ENCODE data around the gene IL25.
"Not testable (repeated sequence)": the region's sequence is repeated elsewhere in the genome, so short reads cannot be mapped to it uniquely, and the experiment has no call there.

The IL25 gene

GRCh38 chr14:23396781-23397407 is 24.3 kb downstream of the IL25 start:
- Histone ChIP-seq H4K20me1 (ENCODE audit: insufficient read depth, low read length, poor library complexity, severe bottlenecking) (no peaks in the 10 kb centered on the region), H3K9me3 (ENCODE audit: insufficient read depth, low read depth, low read length) (no peaks in the 10 kb centered on the region), H3K36me3 (ENCODE audit: insufficient read depth, low read length) (no peaks in the 10 kb centered on the region), H3F3A (ENCODE audit: low read depth) (no peaks in the 10 kb centered on the region), H3K79me2 (ENCODE audit: insufficient read depth, low read length) (no peaks in the 10 kb centered on the region), H3K9ac (ENCODE audit: low read depth, low read length, poor library complexity, severe bottlenecking) (no peak overlapping the region), H3K27me3 (ENCODE audit: insufficient read depth, low read length, poor library complexity, severe bottlenecking) (no peaks in the 10 kb centered on the region), H3K4me3 (ENCODE audit: low read length, poor library complexity, severe bottlenecking) (no peak overlapping the region), H3K4me2 (ENCODE audit: low read depth, low read length, poor library complexity, severe bottlenecking) (no peak overlapping the region), H3K9me2 (replicated peaks; ENCODE audit: low read depth, low read length) (no peaks in the 10 kb centered on the region), H3K4me1 (ENCODE audit: insufficient read depth, low read length, poor library complexity, severe bottlenecking) (no peaks in the 10 kb centered on the region), H2AFZ (ENCODE audit: low read length) (no peak overlapping the region)
- no peak for TF ChIP-seq EZH2phosphoT487 (IDR thresholded peaks at IDR 0.05; ENCODE audit: borderline replicate concordance)

DNA sequence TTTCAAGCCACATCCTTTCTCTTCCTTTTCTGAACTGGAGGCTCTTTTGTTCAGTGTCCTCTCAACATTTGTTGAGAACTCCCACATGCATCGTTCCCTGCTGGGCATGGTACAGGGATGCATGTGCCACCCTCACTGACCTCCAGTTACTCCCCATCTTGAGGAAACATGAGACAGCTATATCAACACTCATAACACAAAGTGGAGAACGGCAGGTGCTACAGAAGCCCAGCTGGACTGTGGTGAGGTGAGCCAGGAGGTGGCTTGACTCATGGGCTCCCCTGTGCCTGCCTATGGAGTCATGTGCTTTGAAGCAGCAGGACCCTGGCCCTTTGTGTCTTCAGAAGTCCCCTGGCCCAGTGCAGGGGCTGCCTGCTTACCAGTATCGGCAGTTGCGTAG is 25.7 kb downstream of the IL25 start:
- Histone ChIP-seq H3K27me3 (ENCODE audit: insufficient read depth, low read length, poor library complexity, severe bottlenecking) (no peaks in the 10 kb centered on the region), H3F3A (ENCODE audit: low read depth) (no peaks in the 10 kb centered on the region), H3K79me2 (ENCODE audit: insufficient read depth, low read length) (no peaks in the 10 kb centered on the region), H4K20me1 (ENCODE audit: insufficient read depth, low read length, poor library complexity, severe bottlenecking) (no peaks in the 10 kb centered on the region), H3K4me3 (ENCODE audit: low read length, poor library complexity, severe bottlenecking) (no peak overlapping the region), H3K4me1 (ENCODE audit: insufficient read depth, low read length, poor library complexity, severe bottlenecking) (no peaks in the 10 kb centered on the region), H2AFZ (ENCODE audit: low read length) (no peak overlapping the region), H3K9me2 (replicated peaks; ENCODE audit: low read depth, low read length) (no peaks in the 10 kb centered on the region), H3K9me3 (ENCODE audit: insufficient read depth, low read depth, low read length) (no peaks in the 10 kb centered on the region), H3K4me2 (ENCODE audit: low read depth, low read length, poor library complexity, severe bottlenecking) (no peak overlapping the region), H3K9ac (ENCODE audit: low read depth, low read length, poor library complexity, severe bottlenecking) (no peak overlapping the region), H3K36me3 (ENCODE audit: insufficient read depth, low read length) (no peaks in the 10 kb centered on the region)
- TF ChIP-seq EZH2phosphoT487 (IDR thresholded peaks at IDR 0.05; ENCODE audit: borderline replicate concordance) (no peak), CTCF (conservative IDR thresholded peaks at IDR 0.05; ENCODE audit: low read length) (no peak)

- TF ChIP-seq EZH2phosphoT487 (IDR thresholded peaks at IDR 0.05; ENCODE audit: borderline replicate concordance) (no peak), CTCF (conservative IDR thresholded peaks at IDR 0.05; ENCODE audit: low read length) (no peak)
- Histone ChIP-seq H3K9ac (ENCODE audit: low read depth, low read length, poor library complexity, severe bottlenecking) (no peak overlapping the region), H3F3A (ENCODE audit: low read depth) (no peaks in the 10 kb centered on the region), H3K4me1 (ENCODE audit: insufficient read depth, low read length, poor library complexity, severe bottlenecking) (no peaks in the 10 kb centered on the region), H3K79me2 (ENCODE audit: insufficient read depth, low read length) (no peaks in the 10 kb centered on the region), H3K4me2 (ENCODE audit: low read depth, low read length, poor library complexity, severe bottlenecking) (no peak overlapping the region), H3K36me3 (ENCODE audit: insufficient read depth, low read length) (no peaks in the 10 kb centered on the region), H3K27me3 (ENCODE audit: insufficient read depth, low read length, poor library complexity, severe bottlenecking) (no peaks in the 10 kb centered on the region), H3K9me2 (replicated peaks; ENCODE audit: low read depth, low read length) (no peaks in the 10 kb centered on the region), H3K9me3 (ENCODE audit: insufficient read depth, low read depth, low read length) (no peaks in the 10 kb centered on the region), H2AFZ (ENCODE audit: low read length) (no peak overlapping the region), H4K20me1 (ENCODE audit: insufficient read depth, low read length, poor library complexity, severe bottlenecking) (no peaks in the 10 kb centered on the region), H3K4me3 (ENCODE audit: low read length, poor library complexity, severe bottlenecking) (no peak overlapping the region)
Observed at GRCh38 chr14:23399136-23399535, 26.5 kb downstream of the IL25 start.

DNA sequence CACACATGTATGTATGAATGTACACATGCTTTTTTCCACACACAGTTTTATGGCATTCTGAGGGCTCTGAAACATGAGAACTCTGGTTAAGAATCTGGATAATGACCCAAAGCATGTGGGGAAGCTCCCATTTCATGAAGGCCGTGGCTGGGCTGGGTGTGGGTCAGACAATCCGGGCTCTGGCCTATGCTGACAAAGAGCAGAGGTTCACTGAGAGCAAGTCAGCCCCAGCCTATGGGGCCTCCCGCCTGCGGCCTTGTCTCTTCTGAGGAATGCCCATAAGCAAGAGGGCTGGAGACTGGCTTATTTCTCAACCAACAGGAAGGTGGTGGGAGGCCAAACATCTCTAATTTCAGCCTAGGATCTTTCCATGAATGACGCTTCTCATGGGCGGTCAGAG is 27.0 kb downstream of the IL25 start:
- Histone ChIP-seq H2AFZ (ENCODE audit: low read length) (no peak overlapping the region), H3K9ac (ENCODE audit: low read depth, low read length, poor library complexity, severe bottlenecking) (no peak overlapping the region), H3K9me3 (ENCODE audit: insufficient read depth, low read depth, low read length) (no peaks in the 10 kb centered on the region), H3K9me2 (replicated peaks; ENCODE audit: low read depth, low read length) (no peaks in the 10 kb centered on the region), H3K27me3 (ENCODE audit: insufficient read depth, low read length, poor library complexity, severe bottlenecking) (no peaks in the 10 kb centered on the region), H3K4me2 (ENCODE audit: low read depth, low read length, poor library complexity, severe bottlenecking) (no peak overlapping the region), H3K79me2 (ENCODE audit: insufficient read depth, low read length) (no peaks in the 10 kb centered on the region), H3F3A (ENCODE audit: low read depth) (no peaks in the 10 kb centered on the region), H3K36me3 (ENCODE audit: insufficient read depth, low read length) (no peaks in the 10 kb centered on the region), H4K20me1 (ENCODE audit: insufficient read depth, low read length, poor library complexity, severe bottlenecking) (no peaks in the 10 kb centered on the region), H3K4me1 (ENCODE audit: insufficient read depth, low read length, poor library complexity, severe bottlenecking) (no peaks in the 10 kb centered on the region), H3K4me3 (ENCODE audit: low read length, poor library complexity, severe bottlenecking) (no peak overlapping the region)
- TF ChIP-seq EZH2phosphoT487 (IDR thresholded peaks at IDR 0.05; ENCODE audit: borderline replicate concordance) (no peak), CTCF (conservative IDR thresholded peaks at IDR 0.05; ENCODE audit: low read length) (no peak)

DNA sequence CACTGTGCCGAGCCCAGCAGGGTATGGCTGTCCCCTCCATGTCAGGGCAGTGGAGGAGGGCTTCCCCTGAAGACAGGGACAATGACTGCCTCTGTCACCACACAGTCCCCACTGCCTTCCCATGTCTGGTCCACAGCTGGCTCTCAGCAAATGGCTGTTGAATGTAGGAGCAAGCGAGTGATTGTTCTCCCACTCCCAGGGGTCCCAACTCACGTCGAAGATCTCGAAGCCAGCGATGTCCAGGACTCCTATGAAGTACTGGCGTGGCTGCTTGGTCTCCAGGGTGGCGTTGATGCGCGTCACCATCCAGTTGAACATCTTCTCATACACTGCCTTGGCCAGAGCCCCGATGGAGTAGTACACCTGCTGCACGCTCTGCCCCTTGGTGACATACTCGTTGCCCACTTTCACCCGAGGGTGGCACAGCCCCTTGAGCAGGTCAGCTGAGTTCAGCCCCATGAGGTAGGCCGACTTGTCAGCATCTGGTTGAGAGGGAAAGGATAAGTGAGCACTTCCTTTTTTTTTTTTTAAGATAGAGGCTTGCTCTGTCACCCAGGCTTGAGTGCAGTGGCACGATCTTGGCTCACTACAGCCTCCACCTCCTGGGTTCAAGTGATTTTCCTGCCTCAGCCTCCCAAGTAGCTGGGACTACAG is 28.0 kb downstream of the IL25 start:
- H3K79me2 ChIP-seq (ENCODE audit: insufficient read depth, low read length); H3K36me3 ChIP-seq (ENCODE audit: insufficient read depth, low read length); H3K9me3 ChIP-seq (ENCODE audit: insufficient read depth, low read depth, low read length); H3K9me2 ChIP-seq (replicated peaks; ENCODE audit: low read depth, low read length); H2AFZ ChIP-seq (ENCODE audit: low read length); H4K20me1 ChIP-seq (ENCODE audit: insufficient read depth, low read length, poor library complexity, severe bottlenecking); H3F3A ChIP-seq (ENCODE audit: low read depth); H3K4me1 ChIP-seq (ENCODE audit: insufficient read depth, low read length, poor library complexity, severe bottlenecking); H3K9ac ChIP-seq (ENCODE audit: low read depth, low read length, poor library complexity, severe bottlenecking); H3K4me3 ChIP-seq (ENCODE audit: low read length, poor library complexity, severe bottlenecking); H3K4me2 ChIP-seq (ENCODE audit: low read depth, low read length, poor library complexity, severe bottlenecking); H3K27me3 ChIP-seq (ENCODE audit: insufficient read depth, low read length, poor library complexity, severe bottlenecking): not testable (repeated sequence)

All from Loucy (cell line).